Karpas-422 (cell line): ENCODE data around the gene PRKCB. TPM values are rescaled to one million over a fixed set of nuclear protein-coding genes. Genes with fewer than 3 reads are reported as not detected.
A peak's percentile ranks its signal among the peaks of the same experiment; 100 is the strongest.

ENCODE experiments used
- DNase-seq: peaks from one replicate; pipeline ENCODE4 v3.0.0-alpha.2; 2015
- H2AFZ ChIP-seq: fragments of 200-600 bp; sonication (generic); 2 replicates; pipeline ENCODE4 v1.6.1; 2014; ENCODE audit warnings: antibody characterized with exemption, low read length, mixed read lengths
- H3K27ac ChIP-seq: fragments of 200-600 bp; sonication (generic); 2 replicates; pipeline ENCODE4 v1.5.1; 2014; ENCODE audit warnings: mild to moderate bottlenecking, low read length, moderate library complexity
- H3K27me3 ChIP-seq: fragments of 200-600 bp; sonication (generic); 2 replicates; pipeline ENCODE4 v1.6.1; 2014; ENCODE audit warnings: low read length, mixed read lengths
- H3K36me3 ChIP-seq: fragments of 200-600 bp; sonication (generic); 2 replicates; pipeline ENCODE4 v1.6.1; 2014; ENCODE audit warnings: low read length, mixed read lengths; ENCODE audit not compliant: insufficient read depth
- H3K4me1 ChIP-seq: fragments of 200-600 bp; sonication (generic); 2 replicates; pipeline ENCODE4 v1.6.1; 2014; ENCODE audit warnings: mild to moderate bottlenecking, low read length, mixed read lengths
- H3K4me2 ChIP-seq: fragments of 200-600 bp; sonication (generic); 2 replicates; pipeline ENCODE4 v1.6.1; 2014; ENCODE audit warnings: low read length, low read depth, mild to moderate bottlenecking; ENCODE audit not compliant: poor library complexity, severe bottlenecking
- H3K4me3 ChIP-seq: fragments of 200-600 bp; sonication (generic); 2 replicates; pipeline ENCODE4 v1.5.1; 2014; ENCODE audit warnings: mild to moderate bottlenecking, antibody characterized with exemption, low read length, mixed read lengths
- H3K79me2 ChIP-seq: fragments of 200-600 bp; sonication (generic); 2 replicates; pipeline ENCODE4 v1.6.1; 2014; ENCODE audit warnings: mild to moderate bottlenecking, low read length, mixed read lengths
- H3K9ac ChIP-seq: fragments of 200-600 bp; sonication (generic); 2 replicates; pipeline ENCODE4 v1.6.0; 2014; ENCODE audit warnings: low read length
- H3K9me2 ChIP-seq: fragments of 200-600 bp; sonication (generic), shearing (Covaris generic); replicated peaks from 2 replicates; pipeline ENCODE4 v1.6.0; 2014; ENCODE audit warnings: mild to moderate bottlenecking, low read length, moderate library complexity; ENCODE audit not compliant: insufficient read depth
- H3K9me3 ChIP-seq: fragments of 300-700, 200-600 bp; sonication (generic); 2 replicates; pipeline ENCODE4 v1.6.1; 2014; ENCODE audit warnings: low read length, mixed read lengths
- H4K20me1 ChIP-seq: fragments of 200-600 bp; sonication (generic); 2 replicates; pipeline ENCODE4 v1.6.1; 2014; ENCODE audit warnings: mild to moderate bottlenecking, antibody characterized with exemption, low read length, low read depth; ENCODE audit not compliant: insufficient read depth
- total RNA-seq: library from RNA; depleted of rRNA; stranded (reverse); fragments of >200 nt; shearing (Covaris generic); gene quantifications from 2 replicates; pipeline ENCODE4 v1.2.3, GENCODE V29; 2014; ENCODE audit warnings: low replicate concordance

PRKCB gene
- total RNA-seq, 1 experiment from 2014 or later = 21.7 TPM

GRCh38 chr16:23807028-23807427 is 28.8 kb upstream of the PRKCB start:
- H4K20me1 ChIP-seq = no peaks in the 10 kb centered on the region
- H3K27ac ChIP-seq = no peak overlapping the region
- no peaks in the 10 kb centered on the region for H3K36me3 ChIP-seq
- no peak overlapping the region for H3K9ac ChIP-seq
- no peak for DNase-seq
- no peak overlapping the region for H3K4me2 ChIP-seq
- H3K4me1 ChIP-seq = peaks cover 6% of the 10 kb centered on the region
- H2AFZ ChIP-seq = no peak overlapping the region
- H3K4me3 ChIP-seq = no peak overlapping the region
- H3K27me3 ChIP-seq = no peaks in the 10 kb centered on the region
- no peaks in the 10 kb centered on the region for H3K79me2 ChIP-seq
- H3K9me3 ChIP-seq = no peaks in the 10 kb centered on the region
- H3K9me2 ChIP-seq = no peaks in the 10 kb centered on the region

GRCh38 chr16:23821467-23821866 is 14.3 kb upstream of the PRKCB start:
- no peak for DNase-seq
- H3K4me3 ChIP-seq = no peak overlapping the region

GRCh38 chr16:23821875-23822688 is 13.7 kb upstream of the PRKCB start:
- H3K36me3 ChIP-seq = no peaks in the 10 kb centered on the region
- no peak overlapping the region for H3K9ac ChIP-seq
- H3K9me2 ChIP-seq = no peaks in the 10 kb centered on the region
- H3K4me1 ChIP-seq = peaks cover 9% of the 10 kb centered on the region
- DNase-seq = no peak
- H3K9me3 ChIP-seq = no peaks in the 10 kb centered on the region
- H3K27ac ChIP-seq = no peak overlapping the region
- no peaks in the 10 kb centered on the region for H4K20me1 ChIP-seq
- no peaks in the 10 kb centered on the region for H3K79me2 ChIP-seq
- no peak overlapping the region for H3K4me2 ChIP-seq
- H2AFZ ChIP-seq = no peak overlapping the region
- H3K4me3 ChIP-seq = no peak overlapping the region
- H3K27me3 ChIP-seq = no peaks in the 10 kb centered on the region

More at GRCh38 chr16:23821467-23821866, 14.3 kb upstream of the PRKCB start:
- H3K9me2 ChIP-seq = no peaks in the 10 kb centered on the region
- H3K79me2 ChIP-seq = no peaks in the 10 kb centered on the region
- peaks cover 3% of the 10 kb centered on the region for H3K4me1 ChIP-seq
- no peak overlapping the region for H2AFZ ChIP-seq
- no peak overlapping the region for H3K4me2 ChIP-seq
- no peaks in the 10 kb centered on the region for H3K9me3 ChIP-seq
- H3K9ac ChIP-seq = no peak overlapping the region
- no peaks in the 10 kb centered on the region for H4K20me1 ChIP-seq
- no peaks in the 10 kb centered on the region for H3K27me3 ChIP-seq
- no peaks in the 10 kb centered on the region for H3K36me3 ChIP-seq
- no peak overlapping the region for H3K27ac ChIP-seq

- Histone ChIP-seq H3K27me3 (no peaks in the 10 kb centered on the region), H2AFZ (no peak overlapping the region), H4K20me1 (no peaks in the 10 kb centered on the region), H3K9me3 (no peaks in the 10 kb centered on the region), H3K4me3 (no peak overlapping the region), H3K79me2 (no peaks in the 10 kb centered on the region), H3K36me3 (no peaks in the 10 kb centered on the region), H3K9me2 (no peaks in the 10 kb centered on the region), H3K4me2 (no peak overlapping the region), H3K27ac (no peak overlapping the region), H3K4me1 (peaks cover 9% of the 10 kb centered on the region), H3K9ac (no peak overlapping the region)
- no peak for DNase-seq
These were observed 12.1 kb upstream of the PRKCB start for GRCh38 chr16:23823475-23824384.

GRCh38 chr16:23824909-23825308 is 10.9 kb upstream of the PRKCB start:
- no peak overlapping the region for H2AFZ ChIP-seq
- no peaks in the 10 kb centered on the region for H3K79me2 ChIP-seq
- no peaks in the 10 kb centered on the region for H4K20me1 ChIP-seq
- H3K9me2 ChIP-seq = no peaks in the 10 kb centered on the region
- H3K4me1 ChIP-seq = peaks cover 9% of the 10 kb centered on the region
- H3K27ac ChIP-seq = no peak overlapping the region
- peaks cover 3% of the 10 kb centered on the region for H3K9me3 ChIP-seq
- no peak for DNase-seq
- H3K27me3 ChIP-seq = no peaks in the 10 kb centered on the region
- no peak overlapping the region for H3K4me2 ChIP-seq
- H3K9ac ChIP-seq = no peak overlapping the region
- H3K36me3 ChIP-seq = no peaks in the 10 kb centered on the region
- H3K4me3 ChIP-seq = no peak overlapping the region

GRCh38 chr16:23826528-23827045 is 9.2 kb upstream of the PRKCB start:
- Histone ChIP-seq H3K27me3 (no peaks in the 10 kb centered on the region), H3K9me2 (no peaks in the 10 kb centered on the region), H3K79me2 (no peaks in the 10 kb centered on the region), H3K4me2 (no peak overlapping the region), H3K9me3 (peaks cover 3% of the 10 kb centered on the region), H3K4me1 (peaks cover 9% of the 10 kb centered on the region), H3K27ac (no peak overlapping the region), H2AFZ (peak overlapping the region; percentile 82), H4K20me1 (no peaks in the 10 kb centered on the region), H3K36me3 (no peaks in the 10 kb centered on the region), H3K4me3 (no peak overlapping the region), H3K9ac (no peak overlapping the region)
- DNase-seq = peak; percentile 58

GRCh38 chr16:23827057-23827456 is 8.7 kb upstream of the PRKCB start:
- Histone ChIP-seq H3K9me3 (peaks cover 3% of the 10 kb centered on the region), H3K36me3 (no peaks in the 10 kb centered on the region), H2AFZ (no peak overlapping the region), H3K4me1 (peaks cover 9% of the 10 kb centered on the region), H3K4me3 (no peak overlapping the region), H3K9ac (no peak overlapping the region), H3K27me3 (no peaks in the 10 kb centered on the region), H3K4me2 (no peak overlapping the region), H3K9me2 (no peaks in the 10 kb centered on the region), H3K27ac (no peak overlapping the region), H4K20me1 (no peaks in the 10 kb centered on the region), H3K79me2 (no peaks in the 10 kb centered on the region)
- DNase-seq = no peak

- Histone ChIP-seq H4K20me1 (no peaks in the 10 kb centered on the region), H3K27me3 (no peaks in the 10 kb centered on the region), H3K4me2 (no peak overlapping the region), H3K27ac (no peak overlapping the region), H3K9ac (no peak overlapping the region), H3K79me2 (no peaks in the 10 kb centered on the region), H3K4me3 (no peak overlapping the region), H3K9me3 (peaks cover 3% of the 10 kb centered on the region), H2AFZ (no peak overlapping the region), H3K36me3 (no peaks in the 10 kb centered on the region), H3K4me1 (peaks cover 9% of the 10 kb centered on the region), H3K9me2 (no peaks in the 10 kb centered on the region)
- DNase-seq = no peak
These were observed 6.3 kb upstream of the PRKCB start for GRCh38 chr16:23829454-23829853.
